PC-9 (cell line): ENCODE data around the gene ITGBL1.

Source experiments
- CTCF ChIP-seq: fragments of 200-600 bp; sonication (generic); conservative IDR thresholded peaks from 2 replicates; pipeline ENCODE4 v1.6.1; 2017; ENCODE audit warnings: mixed run types, antibody characterized with exemption, mild to moderate bottlenecking, moderate library complexity
- EZH2 ChIP-seq: fragments of 200-600 bp; sonication (generic); IDR thresholded peaks from 2 replicates; pipeline ENCODE4 v1.8.0; 2017; ENCODE audit warnings: antibody characterized with exemption, low read depth

- TF ChIP-seq CTCF = no peak
- no peak for TF ChIP-seq EZH2
These were observed 187.2 kb downstream of the ITGBL1 start for GRCh38 chr13:101639711-101640110.
